ENCODE results near the gene TST. TPM values are rescaled to one million over a fixed set of nuclear protein-coding genes. Genes with fewer than 3 reads are reported as not detected.

Gene TST
- total RNA-seq, 1 experiment from 2014 or later = 52.2 TPM

- no TSS peak for BruUV-seq (replicated peaks)
- no peak for DNase-seq
- peak overlapping the region; percentile 95 for H3K4me3 Mint-ChIP-seq (ENCODE audit: low read depth, unreplicated experiment)
- TF ChIP-seq CTCF (IDR thresholded peaks at IDR 0.05; ENCODE audit: unreplicated experiment) = no peak
- peaks cover 43% of the 10 kb centered on the region for H3K4me1 Mint-ChIP-seq (ENCODE audit: low read depth, unreplicated experiment)
- peak overlapping the region; percentile 27 for H3K27ac Mint-ChIP-seq (ENCODE audit: unreplicated experiment)
- H3K9me3 Mint-ChIP-seq (ENCODE audit: low read depth, unreplicated experiment) = no peaks in the 10 kb centered on the region
- intact Hi-C loops (cut with micrococcal nuclease; ENCODE audit: unreplicated experiment) = no loop called here
- H3K36me3 Mint-ChIP-seq (ENCODE audit: insufficient read depth, unreplicated experiment) = peaks cover 59% of the 10 kb centered on the region
- CTCF ChIA-PET = interaction anchor here (0.8 to 1.6 kb wide), 5 partner anchors 9 to 163 kb away, joined by 3 to 11 read pairs (median 3); no protein-coding TSS in a partner anchor
- H3K27me3 Mint-ChIP-seq (ENCODE audit: unreplicated experiment) = no peaks in the 10 kb centered on the region
Measured at GRCh38 chr22:37018086-37018814, 997 bp downstream of the TST start.

GRCh38 chr22:37017356-37017755 is 1.9 kb downstream of the TST start:
- no peak for DNase-seq
- H3K9me3 Mint-ChIP-seq (ENCODE audit: low read depth, unreplicated experiment) = no peaks in the 10 kb centered on the region
- no peak overlapping the region for H3K27ac Mint-ChIP-seq (ENCODE audit: unreplicated experiment)
- TF ChIP-seq CTCF (IDR thresholded peaks at IDR 0.05; ENCODE audit: unreplicated experiment) = no peak
- no TSS peak for BruUV-seq (replicated peaks)
- peaks cover 40% of the 10 kb centered on the region for H3K4me1 Mint-ChIP-seq (ENCODE audit: low read depth, unreplicated experiment)
- intact Hi-C loops (cut with micrococcal nuclease; ENCODE audit: unreplicated experiment) = no loop called here
- H3K36me3 Mint-ChIP-seq (ENCODE audit: insufficient read depth, unreplicated experiment) = peaks cover 63% of the 10 kb centered on the region
- peak overlapping the region; percentile 95 for H3K4me3 Mint-ChIP-seq (ENCODE audit: low read depth, unreplicated experiment)
- CTCF ChIA-PET = interaction anchor here (0.6 to 1.0 kb wide), 2 partner anchors 11 to 468 kb away, joined by 3 read pairs; no protein-coding TSS in a partner anchor
- no peaks in the 10 kb centered on the region for H3K27me3 Mint-ChIP-seq (ENCODE audit: unreplicated experiment)

- CTCF ChIA-PET = interaction anchor here (1.0 kb wide), 1 partner anchor 10 kb away, joined by 3 read pairs; no protein-coding TSS in a partner anchor
- Mint-ChIP-seq H3K27ac (ENCODE audit: unreplicated experiment) (no peak overlapping the region), H3K27me3 (ENCODE audit: unreplicated experiment) (no peaks in the 10 kb centered on the region), H3K4me3 (ENCODE audit: low read depth, unreplicated experiment) (peak overlapping the region; percentile 95), H3K4me1 (ENCODE audit: low read depth, unreplicated experiment) (peaks cover 29% of the 10 kb centered on the region), H3K36me3 (ENCODE audit: insufficient read depth, unreplicated experiment) (peaks cover 62% of the 10 kb centered on the region), H3K9me3 (ENCODE audit: low read depth, unreplicated experiment) (no peaks in the 10 kb centered on the region)
- DNase-seq = no peak
- BruUV-seq (replicated peaks) = no TSS peak
- TF ChIP-seq CTCF (IDR thresholded peaks at IDR 0.05; ENCODE audit: unreplicated experiment) = no peak
- intact Hi-C loops (cut with micrococcal nuclease; ENCODE audit: unreplicated experiment) = no loop called here
Measured at GRCh38 chr22:37016134-37016910, 2.9 kb downstream of the TST start.

GRCh38 chr22:37015587-37015878 is 3.7 kb downstream of the TST start:
- Mint-ChIP-seq H3K4me1 (ENCODE audit: low read depth, unreplicated experiment) (peaks cover 26% of the 10 kb centered on the region), H3K27me3 (ENCODE audit: unreplicated experiment) (no peaks in the 10 kb centered on the region), H3K36me3 (ENCODE audit: insufficient read depth, unreplicated experiment) (peaks cover 63% of the 10 kb centered on the region), H3K4me3 (ENCODE audit: low read depth, unreplicated experiment) (no peak overlapping the region), H3K9me3 (ENCODE audit: low read depth, unreplicated experiment) (no peaks in the 10 kb centered on the region), H3K27ac (ENCODE audit: unreplicated experiment) (peak overlapping the region; percentile 53)
- no peak for TF ChIP-seq CTCF (IDR thresholded peaks at IDR 0.05; ENCODE audit: unreplicated experiment)
- CTCF ChIA-PET = interaction anchor here (1.1 to 1.5 kb wide), 2 partner anchors 29 to 38 kb away, joined by 3 to 5 read pairs; no protein-coding TSS in a partner anchor
- intact Hi-C loops (cut with micrococcal nuclease; ENCODE audit: unreplicated experiment) = no loop called here
- DNase-seq = no peak
- no TSS peak for BruUV-seq (replicated peaks)

Measured in Calu3 (cell line).